Measurements from ENCODE around the gene TEDC1. TPM values are rescaled to one million over a fixed set of nuclear protein-coding genes. Genes with fewer than 3 reads are reported as not detected.
A peak's percentile ranks its signal among the peaks of the same experiment; 100 is the strongest.

TEDC1 gene
- total RNA-seq, 1 experiment from 2014 or later, result 26.2 TPM

GRCh38 chr14:105481886-105482457 lies 9.1 kb upstream of the TEDC1 start:
- H3K36me3 Mint-ChIP-seq (ENCODE audit: insufficient read depth in 1 of 3, low read depth in 3 of 3), result no peaks in the 10 kb centered on the region
- H3K4me2 ChIP-seq (ENCODE audit: insufficient read depth, insufficient read length, low read length), result no peak overlapping the region
- H3K27ac Mint-ChIP-seq, result peak overlapping the region in 2 of 3 experiments; percentile 73 to 98; a peak in 3 of 7 replicates

More at GRCh38 chr14:105481886-105482457, 9.1 kb upstream of the TEDC1 start:
- Histone ChIP-seq H3K79me1 (ENCODE audit: insufficient read depth, low read depth, low read length, poor library complexity, severe bottlenecking) (no peaks in the 10 kb centered on the region), H2BK20ac (ENCODE audit: low read depth, low read length, poor library complexity, severe bottlenecking) (no peak overlapping the region), H4K91ac (ENCODE audit: insufficient read length, low read depth, low read length) (peak overlapping the region; percentile 86), H3K14ac (ENCODE audit: insufficient read depth, low read length) (peak overlapping the region; percentile 96), H3K27me3 (ENCODE audit: insufficient read depth, low read length) (peaks cover 35% of the 10 kb centered on the region), H3T11ph (ENCODE audit: low read length) (peak overlapping the region; percentile 71), H2BK15ac (ENCODE audit: low read depth, low read length) (no peak overlapping the region), H4K5ac (ENCODE audit: insufficient read length, low read depth, low read length) (peak overlapping the region; percentile 47), H3K27ac (ENCODE audit: insufficient read length, low read depth, low read length) (no peak overlapping the region), H2BK12ac (ENCODE audit: insufficient read length, low read depth, low read length) (peak overlapping the region; percentile 59), H2BK5ac (ENCODE audit: insufficient read length, low read length) (no peak overlapping the region), H2BK120ac (ENCODE audit: low read depth, low read length, poor library complexity, severe bottlenecking) (peak overlapping the region; percentile 84), H4K8ac (replicated peaks; ENCODE audit: insufficient read length, low read depth, low read length) (no peak overlapping the region), H2AK5ac (ENCODE audit: insufficient read length, low read length) (no peak overlapping the region), H3K23me2 (ENCODE audit: insufficient read length, low read depth, low read length, poor library complexity, severe bottlenecking) (peaks cover 5% of the 10 kb centered on the region), H3K23ac (ENCODE audit: insufficient read length, low read depth, low read length) (no peak overlapping the region), H3K56ac (ENCODE audit: insufficient read length, low read depth, low read length) (no peak overlapping the region), H4K20me1 (ENCODE audit: control insufficient read depth, insufficient read depth, insufficient read length) (no peaks in the 10 kb centered on the region), H3K4me1 (ENCODE audit: insufficient read depth, low read length) (no peaks in the 10 kb centered on the region), H3K4ac (ENCODE audit: low read depth, low read length) (peak overlapping the region; percentile 93), H3K9ac (ENCODE audit: extremely low read depth, insufficient read length, low read length) (no peak overlapping the region), H2AFZ (ENCODE audit: low read length) (no peak overlapping the region), H3K79me2 (ENCODE audit: insufficient read depth, low read length) (no peaks in the 10 kb centered on the region), H3K9me3 (ENCODE audit: control insufficient read depth, low read depth, low read length) (no peaks in the 10 kb centered on the region), H3K18ac (ENCODE audit: insufficient read length, low read depth, low read length) (peak overlapping the region; percentile 91)
- peak; percentile 92 for DNase-seq
- Mint-ChIP-seq H3K4me1 (peaks cover 11 to 33% of the 10 kb centered on the region in 2 experiments), H3K27me3 (ENCODE audit: low read depth) (peaks cover 87% of the 10 kb centered on the region), H3K4me3 (peak overlapping the region; percentile 44 to 71), H3K9me3 (peaks cover 0 to 3% of the 10 kb centered on the region in 2 experiments; a peak in 1 of 5 replicates)
- TF ChIP-seq CTCF (conservative IDR thresholded peaks at IDR 0.05), result peak; percentile 33; the same call in 2 of the 3 replicates
- WGBS (ENCODE audit: extremely low coverage, insufficient read length, low lambda C conversion rate), result no CpG with 5 or more reads among the region's 18 CpGs

All from H9 (cell line).